Esophagus squamous epithelium (tissue), 4 donors: Measurements from ENCODE around the gene LRG1.

Source experiments
- CTCF ChIP-seq, 6 experiments: fragments of 450-650 bp in 4 of 6; fragments of 200-600 bp in 2 of 6; sonication (generic) in 2 of 6; IDR thresholded peaks; one replicate each; pipeline ENCODE4 v1.5.1; 2016 to 2019; ENCODE audit warnings: antibody characterized with exemption in 6 of 6, mild to moderate bottlenecking in 4 of 6, moderate library complexity in 4 of 6
- POLR2A ChIP-seq, 4 donors: fragments of 450-650 bp; IDR thresholded peaks; one replicate each; pipeline ENCODE4 v1.6.1; 2017; ENCODE audit warnings: antibody characterized with exemption in 4 of 4, mild to moderate bottlenecking in 4 of 4, moderate library complexity in 3 of 4

- TF ChIP-seq CTCF (IDR thresholded peaks at IDR 0.05) (no peak), POLR2A (IDR thresholded peaks at IDR 0.05) (no peak)
Observed at GRCh38 chr19:4499318-4499717, 40.5 kb downstream of the LRG1 start.
